ENCODE results near the gene PRPF38B.

The PRPF38B gene

GRCh38 chr1:108725906-108726305, 33.8 kb downstream of the PRPF38B start:
- no peak overlapping the region for H3K27ac ChIP-seq (ENCODE audit: low read depth, low read length)
- H3K4me1 ChIP-seq (ENCODE audit: insufficient read depth, low read length), result peaks cover 5% of the 10 kb centered on the region; the same call in 1 of the 2 replicates
- 88% methylated on average over 1 of the region's 1 CpG for WGBS
- no peak overlapping the region for H3K4me3 ChIP-seq (ENCODE audit: low read length)
- H3K9me3 ChIP-seq (ENCODE audit: insufficient read depth, low read depth, low read length), result no peaks in the 10 kb centered on the region
- no peak overlapping the region for H3K9ac ChIP-seq (ENCODE audit: low read depth, low read length)
- H3K27me3 ChIP-seq (ENCODE audit: insufficient read depth, low read length), result no peaks in the 10 kb centered on the region
- H3K36me3 ChIP-seq (ENCODE audit: insufficient read depth, low read length), result no peaks in the 10 kb centered on the region

- Histone ChIP-seq H3K27me3 (ENCODE audit: insufficient read depth, low read length) (no peaks in the 10 kb centered on the region), H3K9ac (ENCODE audit: low read depth, low read length) (no peak overlapping the region), H3K4me1 (ENCODE audit: insufficient read depth, low read length) (no peaks in the 10 kb centered on the region), H3K4me3 (ENCODE audit: low read length) (no peak overlapping the region), H3K27ac (ENCODE audit: low read depth, low read length) (no peak overlapping the region), H3K36me3 (ENCODE audit: insufficient read depth, low read length) (no peaks in the 10 kb centered on the region), H3K9me3 (ENCODE audit: insufficient read depth, low read depth, low read length) (no peaks in the 10 kb centered on the region)
- 93% methylated on average over 8 of the region's 8 CpGs for WGBS
These were observed 36.3 kb downstream of the PRPF38B start for GRCh38 chr1:108728327-108728923.

GRCh38 chr1:108729481-108729880, 37.4 kb downstream of the PRPF38B start:
- no peak overlapping the region for H3K4me3 ChIP-seq (ENCODE audit: low read length)
- H3K36me3 ChIP-seq (ENCODE audit: insufficient read depth, low read length), result no peaks in the 10 kb centered on the region
- no peaks in the 10 kb centered on the region for H3K27me3 ChIP-seq (ENCODE audit: insufficient read depth, low read length)
- no peaks in the 10 kb centered on the region for H3K9me3 ChIP-seq (ENCODE audit: insufficient read depth, low read depth, low read length)
- H3K27ac ChIP-seq (ENCODE audit: low read depth, low read length), result no peak overlapping the region
- no peaks in the 10 kb centered on the region for H3K4me1 ChIP-seq (ENCODE audit: insufficient read depth, low read length)
- H3K9ac ChIP-seq (ENCODE audit: low read depth, low read length), result no peak overlapping the region
- WGBS, result 96% methylated on average over 4 of the region's 4 CpGs

GRCh38 chr1:108732398-108732797, 40.3 kb downstream of the PRPF38B start:
- WGBS, result 100% methylated on average over 1 of the region's 1 CpG
- H3K27me3 ChIP-seq (ENCODE audit: insufficient read depth, low read length), result no peaks in the 10 kb centered on the region
- H3K4me3 ChIP-seq (ENCODE audit: low read length), result no peak overlapping the region

GRCh38 chr1:108734171-108734865, 42.2 kb downstream of the PRPF38B start:
- 100% methylated on average over 1 of the region's 1 CpG for WGBS
- H3K27ac ChIP-seq (ENCODE audit: low read depth, low read length), result no peak overlapping the region

More at GRCh38 chr1:108732398-108732797, 40.3 kb downstream of the PRPF38B start:
- no peaks in the 10 kb centered on the region for H3K9me3 ChIP-seq (ENCODE audit: insufficient read depth, low read depth, low read length)
- H3K4me1 ChIP-seq (ENCODE audit: insufficient read depth, low read length), result no peaks in the 10 kb centered on the region
- no peak overlapping the region for H3K27ac ChIP-seq (ENCODE audit: low read depth, low read length)
- H3K9ac ChIP-seq (ENCODE audit: low read depth, low read length), result no peak overlapping the region
- H3K36me3 ChIP-seq (ENCODE audit: insufficient read depth, low read length), result no peaks in the 10 kb centered on the region

GRCh38 chr1:108742253-108742652, 50.1 kb downstream of the PRPF38B start:
- H3K9me3 ChIP-seq (ENCODE audit: insufficient read depth, low read depth, low read length), result no peaks in the 10 kb centered on the region
- no peaks in the 10 kb centered on the region for H3K36me3 ChIP-seq (ENCODE audit: insufficient read depth, low read length)
- peaks cover 12% of the 10 kb centered on the region; the same call in 1 of the 2 replicates for H3K4me1 ChIP-seq (ENCODE audit: insufficient read depth, low read length)
- H3K4me3 ChIP-seq (ENCODE audit: low read length), result no peak overlapping the region
- WGBS, result 87% methylated on average over 6 of the region's 6 CpGs
- H3K9ac ChIP-seq (ENCODE audit: low read depth, low read length), result no peak overlapping the region
- no peak overlapping the region for H3K27ac ChIP-seq (ENCODE audit: low read depth, low read length)
- H3K27me3 ChIP-seq (ENCODE audit: insufficient read depth, low read length), result peaks cover 5% of the 10 kb centered on the region; the same call in 1 of the 2 replicates

More at GRCh38 chr1:108734171-108734865, 42.2 kb downstream of the PRPF38B start:
- no peak overlapping the region for H3K4me3 ChIP-seq (ENCODE audit: low read length)
- H3K9ac ChIP-seq (ENCODE audit: low read depth, low read length), result no peak overlapping the region
- no peaks in the 10 kb centered on the region for H3K9me3 ChIP-seq (ENCODE audit: insufficient read depth, low read depth, low read length)
- no peaks in the 10 kb centered on the region for H3K36me3 ChIP-seq (ENCODE audit: insufficient read depth, low read length)
- H3K27me3 ChIP-seq (ENCODE audit: insufficient read depth, low read length), result no peaks in the 10 kb centered on the region
- H3K4me1 ChIP-seq (ENCODE audit: insufficient read depth, low read length), result no peaks in the 10 kb centered on the region

GRCh38 chr1:108745980-108746381, 53.9 kb downstream of the PRPF38B start:
- H3K4me1 ChIP-seq (ENCODE audit: insufficient read depth, low read length), result peaks cover 17% of the 10 kb centered on the region; the same call in 1 of the 2 replicates
- no peak overlapping the region for H3K27ac ChIP-seq (ENCODE audit: low read depth, low read length)
- peaks cover 5% of the 10 kb centered on the region; the same call in 1 of the 2 replicates for H3K27me3 ChIP-seq (ENCODE audit: insufficient read depth, low read length)
- peak overlapping the region; percentile 91; the same call in 1 of the 2 replicates for H3K4me3 ChIP-seq (ENCODE audit: low read length)
- no peak overlapping the region for H3K9ac ChIP-seq (ENCODE audit: low read depth, low read length)
- no peaks in the 10 kb centered on the region for H3K9me3 ChIP-seq (ENCODE audit: insufficient read depth, low read depth, low read length)
- 50% methylated on average over 3 of the region's 3 CpGs for WGBS
- peaks cover 3% of the 10 kb centered on the region; the same call in 1 of the 2 replicates for H3K36me3 ChIP-seq (ENCODE audit: insufficient read depth, low read length)

GRCh38 chr1:108746382-108747170, 54.5 kb downstream of the PRPF38B start, which contains the start of gene STXBP3:
TSS of gene STXBP3 (plus strand) at chr1:108746674. CDS start at chr1:108746738, 64 bp downstream.
- Histone ChIP-seq H3K9me3 (ENCODE audit: insufficient read depth, low read depth, low read length) (no peaks in the 10 kb centered on the region), H3K27me3 (ENCODE audit: insufficient read depth, low read length) (peaks cover 5% of the 10 kb centered on the region; the same call in 1 of the 2 replicates), H3K4me3 (ENCODE audit: low read length) (peak within 1 kb of the TSS; percentile 91), H3K4me1 (ENCODE audit: insufficient read depth, low read length) (peaks cover 11% of the 10 kb centered on the region; the same call in 1 of the 2 replicates), H3K27ac (ENCODE audit: low read depth, low read length) (peak within 1 kb of the TSS; percentile 91), H3K36me3 (ENCODE audit: insufficient read depth, low read length) (peaks cover 3% of the 10 kb centered on the region; the same call in 1 of the 2 replicates), H3K9ac (ENCODE audit: low read depth, low read length) (peak within 1 kb of the TSS; percentile 93)
- under 1% methylated on average over 73 of the region's 75 CpGs for WGBS

GRCh38 chr1:108747171-108747850, 55.2 kb downstream of the PRPF38B start:
- Histone ChIP-seq H3K36me3 (ENCODE audit: insufficient read depth, low read length) (peaks cover 7% of the 10 kb centered on the region), H3K27me3 (ENCODE audit: insufficient read depth, low read length) (peaks cover 5% of the 10 kb centered on the region; the same call in 1 of the 2 replicates), H3K4me3 (ENCODE audit: low read length) (peak overlapping the region; percentile 91), H3K9me3 (ENCODE audit: insufficient read depth, low read depth, low read length) (no peaks in the 10 kb centered on the region), H3K9ac (ENCODE audit: low read depth, low read length) (peak overlapping the region; percentile 93), H3K27ac (ENCODE audit: low read depth, low read length) (peak overlapping the region; percentile 91), H3K4me1 (ENCODE audit: insufficient read depth, low read length) (peaks cover 6% of the 10 kb centered on the region; the same call in 1 of the 2 replicates)
- 2% methylated on average over 15 of the region's 15 CpGs for WGBS

GRCh38 chr1:108747898-108748297, 55.8 kb downstream of the PRPF38B start:
- H3K4me3 ChIP-seq (ENCODE audit: low read length), result peak overlapping the region; percentile 91
- WGBS, result 96% methylated on average over 2 of the region's 3 CpGs

More at GRCh38 chr1:108747898-108748297, 55.8 kb downstream of the PRPF38B start:
- Histone ChIP-seq H3K36me3 (ENCODE audit: insufficient read depth, low read length) (peaks cover 13% of the 10 kb centered on the region), H3K4me1 (ENCODE audit: insufficient read depth, low read length) (peaks cover 6% of the 10 kb centered on the region; the same call in 1 of the 2 replicates), H3K9me3 (ENCODE audit: insufficient read depth, low read depth, low read length) (no peaks in the 10 kb centered on the region), H3K27ac (ENCODE audit: low read depth, low read length) (no peak overlapping the region), H3K9ac (ENCODE audit: low read depth, low read length) (no peak overlapping the region; the same call in 1 of the 2 replicates), H3K27me3 (ENCODE audit: insufficient read depth, low read length) (peaks cover 5% of the 10 kb centered on the region; the same call in 1 of the 2 replicates)

All from HUES64 (cell line).